GM03348 (cell line): ENCODE measurements around the gene FNDC5.

Experiments used
- DNase-seq: peaks from one replicate; pipeline ENCODE4 v3.0.0; 2012; ENCODE audit warnings: low spot score

The FNDC5 gene

DNA sequence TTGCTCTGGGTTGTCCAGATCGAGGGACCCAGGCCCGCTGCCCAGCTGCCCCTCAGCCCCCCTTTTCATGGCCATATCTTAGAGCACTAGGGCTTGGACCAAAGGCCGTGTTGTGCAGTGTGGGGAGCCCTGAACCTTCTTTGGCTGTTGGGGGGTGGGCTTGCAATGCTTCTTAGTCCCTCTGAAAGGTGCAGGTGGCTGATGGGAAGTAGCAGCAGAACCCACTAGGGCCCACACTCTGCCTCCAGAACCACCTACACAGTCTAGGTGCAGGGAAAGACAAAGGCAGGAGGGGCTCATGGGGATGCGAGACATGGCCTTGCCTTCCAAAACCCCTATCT is 13.3 kb upstream of the FNDC5 start:
- DNase-seq, result no peak

DNA sequence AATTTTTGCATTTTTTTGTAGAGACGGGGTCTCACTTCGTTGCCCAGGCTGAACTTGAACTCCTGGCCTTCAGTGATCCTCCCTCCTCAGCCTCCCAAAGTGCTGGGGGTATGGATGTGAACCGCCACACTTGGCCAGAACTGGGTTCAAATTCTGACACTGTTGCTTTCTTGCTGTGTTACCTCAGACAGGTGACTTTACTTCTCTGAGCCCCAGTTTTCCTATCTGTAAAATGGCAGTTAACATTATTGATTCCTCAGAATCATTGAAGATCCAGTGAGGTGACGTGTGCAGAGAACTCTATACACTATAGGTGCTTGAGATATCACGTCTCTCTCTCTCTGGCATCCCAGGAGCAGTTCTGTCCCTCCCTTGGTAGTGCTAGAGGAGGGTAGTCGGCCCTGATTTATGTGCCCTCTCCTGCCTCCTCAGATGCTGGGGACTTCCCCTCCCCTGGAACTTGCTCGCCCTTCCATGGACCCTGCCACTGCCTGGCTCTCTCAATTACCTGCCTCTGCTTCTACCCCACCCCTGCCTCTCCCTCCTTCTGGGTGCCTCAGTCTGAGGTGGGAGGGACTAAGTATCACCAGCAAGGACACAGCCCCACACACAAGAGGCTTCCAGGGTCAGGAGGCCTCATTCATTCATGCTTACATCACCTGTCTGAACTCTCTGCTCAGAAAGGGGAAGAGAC is 12.8 kb upstream of the FNDC5 start:
- DNase-seq, result no peak

DNA sequence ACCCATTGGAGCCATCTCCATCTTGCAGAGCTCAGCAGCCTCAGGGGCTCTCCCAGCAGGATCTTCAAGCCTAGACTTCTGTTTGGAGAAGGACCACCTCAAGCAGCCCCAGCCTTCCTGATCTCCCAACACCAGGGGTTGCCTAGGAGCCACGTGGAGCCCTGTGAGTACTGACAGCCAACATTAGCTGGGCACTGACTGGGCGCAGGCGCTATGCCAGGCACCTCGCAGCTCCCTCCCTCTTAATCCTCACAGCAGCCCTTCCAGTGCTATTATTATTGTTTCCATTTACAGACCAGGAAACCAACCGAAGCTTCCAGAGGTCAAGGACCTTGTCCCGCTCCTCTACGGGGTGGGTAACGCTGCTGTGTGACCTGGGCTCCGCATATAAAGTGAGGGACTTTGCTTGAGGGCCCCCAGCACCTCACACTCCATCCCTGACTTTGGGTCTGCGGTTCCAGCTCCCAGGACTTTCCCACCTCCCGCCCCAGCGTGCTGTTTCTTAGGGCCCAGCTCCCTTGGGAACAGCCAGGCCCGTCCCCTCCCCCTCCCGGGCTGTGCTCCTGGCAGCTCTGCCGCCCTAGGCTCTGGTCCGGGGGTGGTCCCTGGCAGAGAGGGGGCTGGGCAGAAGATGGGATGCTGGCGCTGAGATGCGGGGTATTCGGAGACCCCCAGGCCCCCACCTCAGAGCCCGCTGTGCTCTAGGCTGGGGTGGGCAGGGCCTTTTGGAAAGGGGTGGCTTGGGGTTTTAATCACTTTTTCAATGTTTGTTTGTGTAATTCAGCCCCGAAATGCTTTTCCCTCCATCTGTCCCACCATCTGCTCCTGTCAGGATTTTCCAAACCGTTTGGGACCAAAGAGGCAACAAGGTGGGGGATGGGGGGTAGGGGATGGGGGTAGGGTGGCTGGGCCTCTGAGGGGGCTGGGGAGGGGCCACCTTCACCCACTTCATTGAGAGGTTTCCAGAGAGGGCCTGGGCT is 11.4 kb upstream of the FNDC5 start:
- no peak for DNase-seq

DNA sequence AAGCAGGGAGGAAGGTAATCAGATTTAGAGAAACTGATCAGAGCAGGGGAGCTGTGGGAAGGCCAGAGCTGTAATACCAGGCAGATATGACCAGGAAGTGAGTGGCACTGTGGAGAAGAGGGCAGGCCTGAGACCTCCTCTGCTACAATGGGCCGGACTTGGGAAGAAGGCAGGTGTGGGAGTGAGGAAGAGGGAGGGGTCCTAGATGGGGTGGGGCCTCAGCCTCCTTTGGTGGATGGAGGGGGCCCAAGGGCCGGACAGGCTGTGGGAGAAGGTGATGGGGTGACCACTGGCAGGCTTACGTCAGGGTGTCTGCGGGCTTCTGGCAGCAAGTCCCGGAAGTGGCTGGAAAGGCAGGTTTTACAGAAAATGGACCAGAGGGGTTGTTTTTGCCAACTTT is 10.6 kb upstream of the FNDC5 start:
- no peak for DNase-seq

DNA sequence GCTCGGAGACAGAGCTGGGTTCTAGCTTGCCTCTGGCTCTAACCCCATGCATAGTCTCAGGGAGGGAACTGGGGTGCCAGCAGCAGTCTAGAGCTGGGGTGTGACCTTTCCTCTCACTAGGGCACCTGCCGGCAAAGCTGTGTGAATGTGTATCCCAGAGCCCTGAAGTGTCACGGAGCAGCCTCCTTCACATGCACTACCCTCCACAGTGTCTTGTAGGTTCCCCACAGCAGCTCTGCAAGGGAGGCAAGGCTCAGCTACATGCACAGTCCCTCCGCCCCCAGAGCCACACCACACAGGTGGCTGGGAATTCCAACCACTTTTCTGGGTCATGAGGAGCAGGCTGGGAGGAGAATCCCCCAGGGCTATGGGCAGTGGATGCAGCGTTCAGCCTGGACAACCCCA is 7.9 kb upstream of the FNDC5 start:
- no peak for DNase-seq

DNA sequence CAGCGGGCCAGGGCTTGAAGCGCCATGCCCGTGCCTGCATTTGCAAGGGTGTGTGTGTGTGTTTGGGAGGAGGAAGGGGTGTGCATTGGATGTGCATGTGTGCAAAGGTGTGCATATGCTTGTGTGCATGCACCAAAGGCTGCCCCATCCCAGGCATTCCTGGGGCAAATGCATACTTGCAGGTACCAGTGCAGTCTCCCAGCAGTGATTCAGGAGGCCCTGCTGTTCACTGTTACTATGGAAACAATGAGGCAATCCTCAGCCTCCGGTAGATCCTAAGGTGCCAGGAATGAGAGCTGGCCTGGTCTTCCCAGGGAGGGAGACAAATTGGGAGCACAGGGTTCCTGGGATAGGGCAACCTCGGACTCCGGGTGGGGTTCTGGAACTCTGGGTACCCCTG is 7.5 kb upstream of the FNDC5 start:
- peak; percentile 45 for DNase-seq

DNA sequence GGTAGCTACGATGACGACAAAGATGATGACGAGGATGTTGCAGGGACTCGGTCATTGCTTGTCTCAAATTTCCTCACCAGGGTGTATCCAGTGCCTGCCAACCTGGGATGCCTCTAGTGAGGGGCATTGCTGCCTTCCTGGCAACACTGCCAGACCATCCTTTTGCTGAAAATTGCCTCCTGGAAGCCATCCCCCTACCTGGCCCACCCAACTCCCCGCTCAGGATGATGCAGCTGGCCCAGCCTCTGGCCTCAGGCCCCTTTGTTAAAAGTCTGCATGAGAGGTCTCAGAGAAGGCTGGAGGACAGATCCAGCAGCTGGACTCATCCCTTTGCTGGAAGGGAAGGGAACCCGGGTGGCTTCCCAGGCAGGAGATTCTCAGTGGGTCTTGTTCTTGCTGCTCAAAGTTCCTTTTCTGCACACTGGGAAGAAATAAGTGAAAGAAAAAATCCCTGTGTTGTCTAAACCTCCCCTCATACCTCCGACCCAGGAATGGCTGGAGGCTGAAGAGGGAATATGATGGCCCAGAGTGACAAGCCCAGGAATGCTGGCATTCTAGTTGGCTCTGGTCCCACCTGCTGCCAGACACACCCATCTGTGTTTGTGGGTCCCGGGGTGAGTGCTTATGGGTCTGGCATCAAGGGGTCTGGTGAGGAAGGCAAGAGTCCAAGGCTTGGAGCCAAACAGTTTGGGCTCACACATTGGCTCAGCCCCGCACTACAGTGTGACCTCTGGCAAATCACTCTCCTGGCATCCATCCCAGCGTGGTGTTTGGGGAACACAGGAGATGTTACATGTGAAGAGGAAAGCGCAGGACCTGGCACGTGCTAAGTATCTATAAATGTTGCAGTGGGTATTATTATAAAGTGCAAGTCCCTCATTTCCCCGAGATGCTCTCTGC is 6.7 kb upstream of the FNDC5 start:
- DNase-seq, result no peak

DNA sequence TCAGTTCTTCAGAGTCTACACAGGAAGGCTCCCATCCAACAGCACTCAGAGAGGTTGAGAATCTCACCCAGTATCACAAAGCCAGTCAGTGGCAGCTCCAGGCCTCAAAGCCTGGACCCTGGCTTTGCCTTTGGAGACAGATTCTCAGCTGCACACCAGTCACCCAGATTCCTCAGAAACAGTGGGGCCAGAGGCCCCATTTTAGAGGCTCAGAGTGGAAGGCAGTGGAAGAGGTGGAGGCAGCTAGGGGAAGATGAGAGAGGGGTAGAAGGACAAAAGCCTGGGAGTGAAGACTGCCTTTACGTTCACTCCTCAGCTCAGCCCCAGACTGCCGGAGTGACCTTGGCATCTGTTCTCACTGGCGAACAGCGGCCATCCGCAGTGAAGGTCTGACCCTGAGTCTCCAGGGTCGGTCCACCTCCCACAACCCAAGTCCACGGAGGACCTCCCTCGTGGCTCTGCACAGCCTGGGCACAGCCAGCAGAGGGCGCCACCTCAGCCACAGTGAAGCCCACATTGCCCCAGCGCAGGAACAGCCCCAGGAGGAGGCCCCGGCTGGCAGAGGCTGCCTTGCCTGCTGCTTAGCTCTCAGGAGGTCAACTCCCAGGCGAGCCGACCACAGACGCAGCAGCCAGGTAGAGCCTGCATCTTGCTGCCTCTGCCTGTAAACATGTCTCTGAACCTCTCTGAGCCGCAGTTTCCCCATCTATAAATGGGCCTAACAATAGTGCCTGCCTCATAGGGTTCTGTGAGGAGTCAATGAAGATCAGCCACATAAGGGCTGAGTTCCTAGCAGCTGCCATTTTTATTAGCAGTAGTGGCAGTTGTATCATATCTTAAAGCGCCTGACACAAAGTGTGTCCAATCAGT is 5.9 kb upstream of the FNDC5 start:
- DNase-seq, result peak; percentile 90

DNA sequence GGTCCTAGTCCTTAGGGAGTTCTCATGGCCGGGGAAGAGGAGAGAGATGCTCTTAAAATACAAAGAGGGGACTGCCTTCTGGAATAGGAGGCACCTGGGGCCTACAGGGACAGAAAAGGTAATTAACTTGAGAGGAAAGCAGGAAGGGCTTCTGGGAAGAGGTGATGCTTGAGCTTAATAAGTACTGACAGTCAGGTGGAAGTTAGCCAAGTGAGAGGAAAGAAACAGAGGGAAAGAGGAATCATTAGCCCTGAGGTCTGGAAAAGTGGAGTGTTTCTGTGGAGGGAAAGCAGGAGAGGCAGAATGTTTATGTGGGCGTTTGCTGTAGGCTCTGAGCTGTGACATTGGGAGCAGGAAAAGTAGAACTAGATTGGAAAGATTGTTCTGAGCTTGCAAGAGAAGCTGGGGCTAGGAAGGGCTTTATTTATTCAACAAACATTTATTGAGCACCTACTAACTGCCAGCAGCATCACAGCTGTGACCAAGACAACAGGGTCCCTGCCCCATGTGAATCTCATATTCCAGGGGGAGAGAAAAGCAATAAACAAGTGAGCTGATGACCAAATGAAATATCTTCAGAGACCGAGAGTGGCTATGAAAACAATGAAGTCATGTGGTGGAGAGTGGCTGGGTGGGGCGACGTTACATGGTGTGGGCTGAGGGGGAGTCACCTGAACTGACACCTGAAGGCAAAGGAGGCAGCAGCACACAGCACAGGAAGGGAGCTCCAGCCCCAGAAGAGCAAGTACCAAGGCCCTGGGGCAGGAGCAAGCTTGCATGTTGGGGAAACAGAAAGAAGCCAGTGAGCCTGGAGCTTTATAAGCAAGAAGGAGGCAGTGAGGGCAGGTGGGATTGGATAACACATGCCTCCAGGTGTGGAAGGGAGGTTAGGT is 4.4 kb upstream of the FNDC5 start:
- no peak for DNase-seq

DNA sequence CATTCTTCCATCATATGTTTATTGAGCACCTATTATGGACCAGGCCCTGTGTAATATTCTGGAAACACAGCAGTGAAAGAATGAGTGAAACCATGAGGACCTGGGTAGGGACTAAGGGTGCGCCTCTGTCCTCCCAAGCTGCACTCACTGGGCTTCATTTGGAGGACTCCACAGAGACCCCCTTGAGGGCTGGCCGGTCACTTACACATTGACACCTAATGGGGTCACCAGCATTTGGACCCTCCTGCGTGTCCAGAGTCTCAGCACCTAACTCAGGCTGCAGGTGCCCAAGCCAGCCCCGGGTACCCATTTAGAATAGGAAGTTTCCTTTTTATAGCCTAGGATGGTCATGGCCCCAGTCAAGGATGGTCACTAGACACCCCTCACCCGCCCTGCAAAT is 2.8 kb upstream of the FNDC5 start:
- no peak for DNase-seq

DNA sequence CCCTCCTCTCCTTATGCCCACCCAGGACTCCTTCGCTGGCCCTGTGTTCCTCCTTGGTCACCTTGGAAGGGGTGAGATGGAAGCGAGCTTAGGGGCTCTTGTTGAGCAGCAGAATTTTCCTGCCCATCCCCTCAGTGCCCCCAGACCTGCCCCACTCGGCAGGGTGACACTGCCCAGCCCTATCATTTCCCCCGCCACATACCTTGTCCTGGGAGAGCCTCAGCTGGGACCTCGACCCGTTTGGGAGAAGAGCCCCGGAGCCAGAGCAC is 1.4 kb upstream of the FNDC5 start:
- no peak for DNase-seq

DNA sequence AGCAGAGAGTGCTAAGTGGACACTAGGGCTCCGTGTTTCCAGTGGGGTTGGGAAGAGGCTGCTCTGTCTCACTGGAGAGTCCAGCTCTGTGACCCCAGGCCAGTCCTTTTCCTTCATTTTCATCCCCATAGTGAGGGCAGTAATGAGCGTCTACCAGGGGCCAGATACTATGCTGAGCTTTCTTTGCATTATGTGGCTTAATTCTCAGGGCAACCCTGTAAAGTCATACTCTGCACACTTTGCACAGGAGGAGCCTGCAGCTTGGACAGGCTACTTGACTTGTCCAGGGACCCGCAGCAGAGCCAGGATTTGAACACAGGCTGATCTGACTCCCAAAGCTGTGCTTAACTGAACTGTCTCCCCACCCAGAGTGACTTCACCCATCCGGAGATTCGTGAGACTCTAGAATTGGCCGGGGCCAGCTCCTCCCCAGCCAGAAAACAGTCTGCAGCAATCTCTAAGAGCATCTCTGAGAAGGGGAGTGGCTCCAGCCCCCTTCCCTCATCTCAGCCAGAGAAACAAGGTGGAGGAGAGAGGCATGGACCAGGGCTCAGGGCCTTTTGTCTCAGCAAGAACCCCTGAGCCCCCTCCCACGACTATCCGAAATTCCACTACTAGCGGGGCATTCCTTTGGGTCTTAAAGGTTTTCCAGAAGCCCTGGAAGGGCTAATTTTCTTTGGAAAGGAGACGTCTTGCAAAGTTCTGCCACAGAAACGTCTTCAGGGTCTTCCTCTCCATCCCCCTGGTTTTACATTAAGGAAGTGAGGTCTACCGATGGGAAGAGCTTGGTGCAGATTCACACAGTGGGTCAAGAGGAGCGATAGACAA is 866 bp upstream of the FNDC5 start:
- DNase-seq, result peak; percentile 52

DNA sequence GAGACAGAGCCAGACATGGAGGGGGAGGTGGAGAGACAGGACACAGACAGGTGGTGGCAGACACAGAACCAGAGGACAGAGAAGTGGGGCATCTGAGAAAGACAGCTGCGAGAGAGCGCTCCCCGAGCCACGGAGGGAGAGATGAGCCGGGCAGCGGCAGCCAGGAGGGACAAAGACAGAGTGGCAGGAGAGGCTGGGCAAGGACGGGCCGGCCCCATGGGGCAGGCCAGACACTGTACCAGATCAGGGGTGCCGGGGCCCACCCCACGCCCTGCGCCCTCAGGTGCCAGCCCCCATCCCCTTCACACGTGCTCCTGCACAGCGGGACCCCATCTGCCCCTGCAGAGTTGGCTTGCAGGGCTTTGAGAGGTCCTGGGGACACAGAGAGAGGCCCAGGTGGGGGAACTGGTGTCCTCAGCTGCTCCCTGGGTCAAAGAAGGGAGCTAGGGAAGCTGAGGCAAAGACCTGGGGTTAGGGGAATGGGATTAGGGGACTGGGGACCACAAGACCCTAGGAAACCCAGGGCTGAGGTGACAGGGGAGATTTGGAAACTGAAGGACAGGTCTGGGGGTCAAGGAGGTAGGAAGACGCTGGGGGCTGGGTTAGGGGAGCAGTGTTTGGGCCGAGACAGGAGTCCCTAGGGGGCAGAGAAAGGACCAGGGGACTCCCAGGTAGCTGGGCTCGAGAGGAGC is 643 bp downstream of the FNDC5 start:
- DNase-seq, result no peak

DNA sequence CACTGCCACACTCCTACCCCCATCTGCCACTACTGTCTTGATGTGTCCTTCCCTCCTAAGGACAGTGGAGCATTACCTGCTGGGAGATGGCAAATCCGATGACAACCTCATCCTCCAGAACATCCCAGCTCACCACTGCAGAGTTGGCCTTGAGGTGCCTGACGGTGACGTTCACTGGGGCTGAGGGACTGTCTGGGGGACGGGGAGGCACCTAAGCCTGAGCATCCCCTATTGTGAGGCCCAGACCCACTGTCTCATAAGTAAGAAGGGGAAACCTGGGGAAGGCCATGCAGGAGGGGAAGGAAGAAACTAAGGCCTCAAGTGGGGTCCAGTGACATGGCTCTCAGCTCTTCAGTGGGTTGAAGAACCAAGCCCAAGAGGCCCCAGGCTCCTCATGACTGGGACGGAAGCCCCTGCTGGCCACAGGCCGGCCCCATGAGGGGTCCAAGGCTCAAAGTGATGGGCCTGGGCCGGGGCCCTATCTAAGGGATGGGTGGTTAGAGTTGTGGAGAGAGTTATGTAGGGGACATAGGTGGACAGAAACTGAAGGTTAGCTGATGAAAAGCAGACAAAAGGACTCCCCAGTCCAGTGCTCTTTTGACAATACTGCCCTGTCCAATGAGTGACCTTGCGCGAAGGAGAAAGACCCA is 1.8 kb downstream of the FNDC5 start:
- DNase-seq, result no peak

DNA sequence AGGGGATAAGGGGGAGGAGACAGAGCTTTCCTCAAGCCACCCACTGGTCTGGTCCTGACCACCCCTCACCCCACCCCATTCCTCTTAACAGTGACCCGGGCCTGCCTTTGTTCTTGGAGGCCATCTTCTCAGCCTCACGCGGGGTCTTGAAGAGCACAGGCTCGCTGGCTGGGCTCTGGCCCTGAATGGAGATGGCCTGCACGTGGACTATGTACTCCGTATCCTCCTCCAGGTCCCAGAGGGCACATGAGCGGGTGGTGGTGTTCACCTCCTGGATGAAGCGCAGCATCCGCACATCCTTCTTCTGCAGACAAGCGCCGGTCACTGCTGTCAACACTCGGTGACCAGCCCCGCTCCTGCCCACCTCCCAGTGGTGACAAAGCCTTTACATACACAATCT is 2.6 kb downstream of the FNDC5 start:
- no peak for DNase-seq

DNA sequence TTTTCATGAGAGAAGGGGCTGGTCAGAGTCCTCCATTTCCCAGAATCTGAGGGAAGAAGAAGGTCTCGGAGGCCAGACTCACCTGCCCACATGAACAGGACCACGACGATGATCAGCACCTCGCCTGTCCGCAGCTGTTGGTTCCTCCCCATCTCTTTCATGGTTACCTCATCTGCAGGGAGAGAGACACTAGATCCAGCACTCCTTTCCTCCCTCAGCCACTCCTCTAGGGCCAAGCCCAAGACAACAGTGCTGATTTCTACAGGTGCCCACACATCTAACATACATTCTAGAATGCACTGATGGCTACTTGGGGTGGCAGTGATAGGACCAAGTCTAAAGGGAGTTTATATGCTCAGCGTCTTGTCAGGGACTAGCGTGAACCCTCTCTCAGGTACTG is 3.0 kb downstream of the FNDC5 start:
- no peak for DNase-seq

DNA sequence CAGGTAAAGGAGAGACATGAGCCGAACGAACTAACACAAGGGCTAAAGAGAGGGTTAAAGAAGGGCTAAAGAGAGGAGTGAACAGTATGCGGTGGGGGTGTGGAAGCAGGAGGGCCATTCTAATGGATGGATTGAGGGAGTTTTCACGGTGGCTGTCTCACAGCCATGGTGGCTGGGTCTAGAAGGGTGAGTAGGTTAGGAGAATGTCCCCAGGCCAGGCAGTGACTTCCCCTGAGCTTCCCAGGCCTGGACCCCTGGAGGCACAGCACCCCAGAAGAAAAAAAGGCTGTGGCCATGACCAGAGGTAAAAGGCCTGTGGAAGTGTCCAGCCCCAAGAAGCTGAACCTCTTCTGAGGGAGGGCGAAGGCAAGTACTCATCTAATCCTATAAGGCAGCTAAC is 3.6 kb downstream of the FNDC5 start:
- no peak for DNase-seq

DNA sequence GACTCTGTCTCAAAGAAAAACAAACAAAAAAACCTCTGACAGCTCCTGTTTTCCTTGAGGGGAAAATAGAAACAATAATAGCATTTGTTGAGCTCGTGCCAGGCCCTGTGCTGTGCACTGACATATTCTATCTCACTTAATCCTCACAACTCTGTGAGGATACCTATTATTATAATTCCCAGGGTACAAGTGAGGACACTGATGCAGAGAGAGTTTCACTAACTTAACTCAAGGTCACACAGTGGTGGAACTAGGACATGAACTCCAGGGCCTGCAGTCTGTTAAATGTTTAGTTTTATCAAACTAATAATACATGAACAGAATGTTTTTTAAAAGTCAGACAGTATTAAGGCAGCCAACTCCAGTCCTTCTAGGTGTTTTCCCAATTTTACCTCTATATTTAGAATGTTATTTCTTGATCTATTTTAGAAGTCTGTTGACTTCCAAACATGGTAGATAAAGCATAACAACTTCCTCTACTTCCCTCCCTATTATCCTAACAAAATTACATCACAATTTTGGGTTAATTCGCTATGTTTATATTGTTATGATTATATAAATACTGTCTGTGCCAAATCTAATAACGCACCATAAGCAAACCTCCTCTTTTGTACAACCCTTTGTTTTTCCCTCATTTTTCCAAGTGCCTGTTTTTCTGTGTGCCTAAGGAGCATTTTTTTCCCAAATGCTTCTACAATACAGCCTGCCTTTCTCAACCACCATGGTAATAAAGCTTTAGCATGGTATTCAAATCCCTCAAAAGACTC is 4.9 kb downstream of the FNDC5 start:
- DNase-seq, result no peak
